ENCODE data around the gene ACAD8.
"Not testable (repeated sequence)": the region's sequence is repeated elsewhere in the genome, so short reads cannot be mapped to it uniquely, and the experiment has no call there.

Gene ACAD8

GRCh38 chr11:134267966-134268365 is 14.6 kb downstream of the ACAD8 start:
- no peak for DNase-seq (ENCODE audit: low read depth)

GRCh38 chr11:134270250-134270714 is 16.9 kb downstream of the ACAD8 start:
- DNase-seq (ENCODE audit: low read depth): no peak

- DNase-seq (ENCODE audit: low read depth): no peak
Measured at GRCh38 chr11:134271978-134272377, 18.6 kb downstream of the ACAD8 start.

GRCh38 chr11:134272381-134273316 is 19.3 kb downstream of the ACAD8 start:
- DNase-seq (ENCODE audit: low read depth): no peak

GRCh38 chr11:134273317-134273712 is 19.9 kb downstream of the ACAD8 start:
- no peak for DNase-seq (ENCODE audit: low read depth)

- no peak for DNase-seq (ENCODE audit: low read depth)
Measured at GRCh38 chr11:134275188-134275533, 21.8 kb downstream of the ACAD8 start.

GRCh38 chr11:134275534-134276395 is 22.4 kb downstream of the ACAD8 start, which contains the start of gene GLB1L3:
Gene GLB1L3, plus strand, starts transcription at chr11:134276379. Its CDS starts 362 bp downstream, at chr11:134276741.
- no peak for DNase-seq (ENCODE audit: low read depth)

GRCh38 chr11:134276396-134277182 is 23.2 kb downstream of the ACAD8 start:
- no peak for DNase-seq (ENCODE audit: low read depth)

- no peak for DNase-seq (ENCODE audit: low read depth)
Measured at GRCh38 chr11:134277183-134278001, 24.0 kb downstream of the ACAD8 start.

GRCh38 chr11:134278356-134278755 is 25.0 kb downstream of the ACAD8 start:
- DNase-seq (ENCODE audit: low read depth): no peak

GRCh38 chr11:134281635-134282034 is 28.3 kb downstream of the ACAD8 start:
- DNase-seq (ENCODE audit: low read depth): not testable (repeated sequence)

GRCh38 chr11:134282121-134283045 is 29.0 kb downstream of the ACAD8 start:
- no peak for DNase-seq (ENCODE audit: low read depth)

GRCh38 chr11:134283461-134284230 is 30.3 kb downstream of the ACAD8 start:
- no peak for DNase-seq (ENCODE audit: low read depth)

- DNase-seq (ENCODE audit: low read depth): not testable (repeated sequence)
Measured at GRCh38 chr11:134284349-134284748, 31.0 kb downstream of the ACAD8 start.

- DNase-seq (ENCODE audit: low read depth): no peak
Measured at GRCh38 chr11:134287561-134287960, 34.2 kb downstream of the ACAD8 start.

GRCh38 chr11:134288486-134288885 is 35.1 kb downstream of the ACAD8 start:
- no peak for DNase-seq (ENCODE audit: low read depth)

GRCh38 chr11:134289167-134289566 is 35.8 kb downstream of the ACAD8 start:
- DNase-seq (ENCODE audit: low read depth): no peak

- DNase-seq (ENCODE audit: low read depth): no peak
Measured at GRCh38 chr11:134289789-134290188, 36.4 kb downstream of the ACAD8 start.

- no peak for DNase-seq (ENCODE audit: low read depth)
Measured at GRCh38 chr11:134290646-134291045, 37.3 kb downstream of the ACAD8 start.

Data from GM04503 (cell line).